ENCODE data around the gene GCK.

The GCK gene

GRCh38 chr7:44148961-44149536 is 40.2 kb downstream of the GCK start:
- no peaks in the 10 kb centered on the region for H3K79me2 ChIP-seq (ENCODE audit: control insufficient read depth, insufficient read depth, low read length, poor library complexity)
- H3K4me1 ChIP-seq (ENCODE audit: control insufficient read depth in 1 of 2, insufficient read depth in 2 of 2, low read length in 2 of 2): peaks cover 5 to 16% of the 10 kb centered on the region in 2 experiments
- no peak overlapping the region for H3K27ac ChIP-seq (ENCODE audit: low read depth, low read length)
- no peak overlapping the region for H3K4ac ChIP-seq (ENCODE audit: low read depth, low read length)
- no peaks in the 10 kb centered on the region for H3K79me1 ChIP-seq (ENCODE audit: low read length)
- no peaks in the 10 kb centered on the region for H3K36me3 ChIP-seq (ENCODE audit: control insufficient read depth in 1 of 2, insufficient read depth in 2 of 2, low read length in 2 of 2)
- no peak overlapping the region for H4K12ac ChIP-seq (ENCODE audit: low read depth, low read length)
- H2BK12ac ChIP-seq (ENCODE audit: low read length): no peak overlapping the region
- H3K4me3 ChIP-seq (ENCODE audit: low read depth, low read length): no peak overlapping the region
- H2AK5ac ChIP-seq (ENCODE audit: low read length): no peak overlapping the region
- H3K14ac ChIP-seq (ENCODE audit: low read length): no peak overlapping the region
- DNase-seq: no peak
- no peak overlapping the region for H4K8ac ChIP-seq (ENCODE audit: low read depth, low read length)
- WGBS (ENCODE audit: extremely low coverage, insufficient coverage, insufficient read length): no CpG with 5 or more reads among the region's 9 CpGs
- peaks cover 13% of the 10 kb centered on the region for H3K9me3 ChIP-seq (ENCODE audit: insufficient read depth, low read depth, low read length)
- H3K4me2 ChIP-seq (ENCODE audit: low read length): no peak overlapping the region
- no peak overlapping the region for H2BK120ac ChIP-seq (ENCODE audit: insufficient read depth, low read length, poor library complexity)
- no peak overlapping the region for H2BK5ac ChIP-seq (ENCODE audit: low read depth, low read length, poor library complexity)
- peaks cover 14% of the 10 kb centered on the region for H3K27me3 ChIP-seq (ENCODE audit: insufficient read depth, low read length)
- no peak overlapping the region for H3K18ac ChIP-seq (ENCODE audit: low read length)
- no peak overlapping the region for H2AFZ ChIP-seq (ENCODE audit: insufficient read depth, low read length, poor library complexity)
- no peak overlapping the region for H4K91ac ChIP-seq (ENCODE audit: low read depth, low read length)
- H3K23ac ChIP-seq (ENCODE audit: low read length): no peak overlapping the region
- H3K9ac ChIP-seq (ENCODE audit: low read length): no peak overlapping the region

GRCh38 chr7:44148166-44148565 is 41.1 kb downstream of the GCK start:
- no peak overlapping the region for H2AK5ac ChIP-seq (ENCODE audit: low read length)
- H3K18ac ChIP-seq (ENCODE audit: low read length): no peak overlapping the region
- peaks cover 12% of the 10 kb centered on the region for H3K9me3 ChIP-seq (ENCODE audit: insufficient read depth, low read depth, low read length)
- no peaks in the 10 kb centered on the region for H3K79me2 ChIP-seq (ENCODE audit: control insufficient read depth, insufficient read depth, low read length, poor library complexity)
- no peak overlapping the region for H3K9ac ChIP-seq (ENCODE audit: low read length)
- no peak overlapping the region for H2BK12ac ChIP-seq (ENCODE audit: low read length)
- no CpG with 5 or more reads among the region's 2 CpGs for WGBS (ENCODE audit: extremely low coverage, insufficient coverage, insufficient read length)
- H4K12ac ChIP-seq (ENCODE audit: low read depth, low read length): no peak overlapping the region
- no peaks in the 10 kb centered on the region for H3K36me3 ChIP-seq (ENCODE audit: control insufficient read depth in 1 of 2, insufficient read depth in 2 of 2, low read length in 2 of 2)
- no peak overlapping the region for H3K27ac ChIP-seq (ENCODE audit: low read depth, low read length)
- peaks cover 14% of the 10 kb centered on the region for H3K27me3 ChIP-seq (ENCODE audit: insufficient read depth, low read length)
- no peak for DNase-seq
- no peak overlapping the region for H3K4ac ChIP-seq (ENCODE audit: low read depth, low read length)
- no peak overlapping the region for H2BK120ac ChIP-seq (ENCODE audit: insufficient read depth, low read length, poor library complexity)
- no peak overlapping the region for H2BK5ac ChIP-seq (ENCODE audit: low read depth, low read length, poor library complexity)
- no peak overlapping the region for H3K4me3 ChIP-seq (ENCODE audit: low read depth, low read length)
- peaks cover 5 to 16% of the 10 kb centered on the region in 2 experiments for H3K4me1 ChIP-seq (ENCODE audit: control insufficient read depth in 1 of 2, insufficient read depth in 2 of 2, low read length in 2 of 2)
- H3K14ac ChIP-seq (ENCODE audit: low read length): no peak overlapping the region
- H4K8ac ChIP-seq (ENCODE audit: low read depth, low read length): no peak overlapping the region
- H3K4me2 ChIP-seq (ENCODE audit: low read length): no peak overlapping the region
- H3K23ac ChIP-seq (ENCODE audit: low read length): no peak overlapping the region
- no peaks in the 10 kb centered on the region for H3K79me1 ChIP-seq (ENCODE audit: low read length)
- no peak overlapping the region for H2AFZ ChIP-seq (ENCODE audit: insufficient read depth, low read length, poor library complexity)
- no peak overlapping the region for H4K91ac ChIP-seq (ENCODE audit: low read depth, low read length)

DNA sequence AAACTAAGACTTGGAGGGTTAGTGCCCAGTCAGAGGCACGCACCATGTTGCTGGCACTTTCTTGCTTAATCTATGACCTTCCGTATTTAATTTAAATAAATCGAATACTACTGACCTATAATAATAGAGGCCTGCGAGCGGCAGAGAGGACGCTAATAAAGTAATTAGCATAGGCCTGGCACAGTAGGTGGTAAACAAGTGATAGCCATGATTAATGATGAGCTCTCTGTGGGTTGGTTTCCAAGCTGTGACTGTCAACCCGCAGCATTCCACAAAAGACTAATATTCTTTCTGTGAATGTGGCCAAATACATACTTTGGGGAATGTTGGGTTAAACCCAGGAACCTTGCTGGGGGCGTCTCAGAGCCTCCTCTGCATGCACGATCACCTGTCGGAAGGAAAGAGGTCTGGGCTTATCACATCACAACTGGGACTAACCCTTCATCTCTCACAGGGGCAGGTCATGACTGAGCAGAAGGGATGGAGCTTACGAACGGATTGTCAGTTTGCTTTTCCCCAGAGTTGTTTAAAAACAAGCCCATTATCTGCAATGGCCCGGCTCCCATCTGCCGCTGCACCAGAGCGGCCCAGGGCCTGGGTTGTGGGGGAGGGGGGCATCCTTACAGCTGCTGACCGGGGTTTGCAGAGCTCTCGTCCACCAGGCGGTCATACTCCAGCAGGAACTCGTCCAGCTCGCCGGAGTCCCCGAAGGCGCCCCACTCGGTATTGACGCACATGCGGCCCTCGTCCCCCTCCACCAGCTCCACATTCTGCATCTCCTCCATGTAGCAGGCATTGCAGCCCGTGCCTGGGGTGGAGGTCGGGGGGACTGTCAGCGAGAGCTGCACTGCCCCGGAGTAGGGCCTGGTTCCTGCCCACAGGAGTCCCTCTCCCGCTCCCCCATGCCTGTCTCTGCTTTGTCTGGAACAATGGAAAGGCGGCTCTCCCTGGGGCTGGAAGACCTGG is 41.9 kb downstream of the GCK start:
- Histone ChIP-seq H3K79me1 (ENCODE audit: low read length) (no peaks in the 10 kb centered on the region), H3K36me3 (ENCODE audit: control insufficient read depth in 1 of 2, insufficient read depth in 2 of 2, low read length in 2 of 2) (no peaks in the 10 kb centered on the region), H2BK120ac (ENCODE audit: insufficient read depth, low read length, poor library complexity) (no peak overlapping the region), H4K91ac (ENCODE audit: low read depth, low read length) (no peak overlapping the region), H3K27ac (ENCODE audit: low read depth, low read length) (no peak overlapping the region), H3K23ac (ENCODE audit: low read length) (no peak overlapping the region), H3K4me1 (ENCODE audit: control insufficient read depth in 1 of 2, insufficient read depth in 2 of 2, low read length in 2 of 2) (peaks cover 5 to 16% of the 10 kb centered on the region in 2 experiments), H3K79me2 (ENCODE audit: control insufficient read depth, insufficient read depth, low read length, poor library complexity) (no peaks in the 10 kb centered on the region), H3K9me3 (ENCODE audit: insufficient read depth, low read depth, low read length) (peaks cover 12% of the 10 kb centered on the region), H3K14ac (ENCODE audit: low read length) (no peak overlapping the region), H3K27me3 (ENCODE audit: insufficient read depth, low read length) (peaks cover 14% of the 10 kb centered on the region), H4K12ac (ENCODE audit: low read depth, low read length) (no peak overlapping the region), H3K18ac (ENCODE audit: low read length) (no peak overlapping the region), H3K4me2 (ENCODE audit: low read length) (no peak overlapping the region), H2BK5ac (ENCODE audit: low read depth, low read length, poor library complexity) (no peak overlapping the region), H2BK12ac (ENCODE audit: low read length) (no peak overlapping the region), H4K8ac (ENCODE audit: low read depth, low read length) (no peak overlapping the region), H2AFZ (ENCODE audit: insufficient read depth, low read length, poor library complexity) (no peak overlapping the region), H3K9ac (ENCODE audit: low read length) (no peak overlapping the region), H3K4me3 (ENCODE audit: low read depth, low read length) (no peak overlapping the region), H3K4ac (ENCODE audit: low read depth, low read length) (no peak overlapping the region), H2AK5ac (ENCODE audit: low read length) (no peak overlapping the region)
- peak in 1 of 2 donors; percentile 21 for DNase-seq
- WGBS (ENCODE audit: extremely low coverage, insufficient coverage, insufficient read length): no CpG with 5 or more reads among the region's 33 CpGs

- no peak overlapping the region for H2BK120ac ChIP-seq (ENCODE audit: insufficient read depth, low read length, poor library complexity)
- no peak overlapping the region for H3K23ac ChIP-seq (ENCODE audit: low read length)
- peaks cover 14% of the 10 kb centered on the region for H3K27me3 ChIP-seq (ENCODE audit: insufficient read depth, low read length)
- peak overlapping the region; percentile 33 for H3K4me2 ChIP-seq (ENCODE audit: low read length)
- no peak overlapping the region for H2AK5ac ChIP-seq (ENCODE audit: low read length)
- peaks cover 10 to 24% of the 10 kb centered on the region in 2 experiments for H3K4me1 ChIP-seq (ENCODE audit: control insufficient read depth in 1 of 2, insufficient read depth in 2 of 2, low read length in 2 of 2)
- no peak overlapping the region for H3K18ac ChIP-seq (ENCODE audit: low read length)
- peak in 1 of 2 donors; percentile 9 for DNase-seq
- H3K4me3 ChIP-seq (ENCODE audit: low read depth, low read length): no peak overlapping the region
- H2BK5ac ChIP-seq (ENCODE audit: low read depth, low read length, poor library complexity): no peak overlapping the region
- H3K36me3 ChIP-seq (ENCODE audit: control insufficient read depth in 1 of 2, insufficient read depth in 2 of 2, low read length in 2 of 2): no peaks in the 10 kb centered on the region
- no peak overlapping the region for H3K4ac ChIP-seq (ENCODE audit: low read depth, low read length)
- no peak overlapping the region for H4K8ac ChIP-seq (ENCODE audit: low read depth, low read length)
- H3K27ac ChIP-seq (ENCODE audit: low read depth, low read length): no peak overlapping the region
- H3K79me1 ChIP-seq (ENCODE audit: low read length): peaks cover 6% of the 10 kb centered on the region
- no peak overlapping the region for H3K14ac ChIP-seq (ENCODE audit: low read length)
- WGBS (ENCODE audit: extremely low coverage, insufficient coverage, insufficient read length): no CpG with 5 or more reads among the region's 65 CpGs
- no peak overlapping the region for H4K12ac ChIP-seq (ENCODE audit: low read depth, low read length)
- peaks cover 12% of the 10 kb centered on the region for H3K9me3 ChIP-seq (ENCODE audit: insufficient read depth, low read depth, low read length)
- no peak overlapping the region for H2AFZ ChIP-seq (ENCODE audit: insufficient read depth, low read length, poor library complexity)
- no peaks in the 10 kb centered on the region for H3K79me2 ChIP-seq (ENCODE audit: control insufficient read depth, insufficient read depth, low read length, poor library complexity)
- H4K91ac ChIP-seq (ENCODE audit: low read depth, low read length): no peak overlapping the region
- H2BK12ac ChIP-seq (ENCODE audit: low read length): no peak overlapping the region
- H3K9ac ChIP-seq (ENCODE audit: low read length): no peak overlapping the region
Observed at GRCh38 chr7:44145969-44146911, 43.0 kb downstream of the GCK start.

All from trophoblast cell (in vitro differentiated cells and primary cell).